ENCODE data around the gene GALNTL6.

Gene GALNTL6

GRCh38 chr4:172009446-172010230 is 196.4 kb downstream of the GALNTL6 start:
- no peak for DNase-seq

DNA sequence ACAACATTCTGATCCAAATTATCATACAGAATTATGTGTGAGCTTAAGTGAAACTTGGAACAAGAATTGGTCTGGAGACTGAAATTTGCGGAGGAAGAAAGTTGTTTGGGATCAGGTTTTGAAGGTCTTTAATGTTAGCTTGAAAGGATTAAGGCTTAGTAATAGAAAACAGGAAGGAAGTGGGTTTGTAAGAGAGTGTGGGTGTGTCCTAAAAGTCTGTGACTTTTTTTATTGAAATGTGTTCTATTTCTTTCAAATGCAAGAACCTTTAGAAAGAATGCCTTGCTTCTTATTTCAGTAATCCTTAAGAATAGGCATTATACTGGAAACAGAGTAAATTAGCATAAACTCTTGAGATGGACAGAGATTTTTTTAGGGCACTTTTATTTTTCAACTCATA is 198.0 kb downstream of the GALNTL6 start:
- DNase-seq = no peak

DNA sequence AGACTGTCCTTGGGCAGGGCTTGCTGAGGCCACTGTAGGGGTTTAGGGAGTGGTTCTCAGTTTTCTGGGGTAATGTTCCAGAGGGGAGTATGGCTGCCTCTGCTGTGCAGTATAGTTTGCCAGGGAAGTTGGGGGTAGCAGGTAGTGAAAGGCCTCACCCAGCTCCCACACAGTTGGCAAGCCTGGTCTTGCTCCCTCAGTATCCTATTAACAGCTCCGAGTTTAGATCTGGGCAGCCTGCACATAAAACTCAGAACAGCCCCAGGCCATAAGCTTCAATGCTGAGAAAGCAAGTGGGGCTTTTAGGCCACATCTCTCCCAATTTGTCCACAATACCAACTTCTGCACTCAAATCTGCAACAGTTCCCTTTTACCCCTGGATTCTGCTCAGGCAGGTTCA is 205.2 kb downstream of the GALNTL6 start:
- DNase-seq = no peak

- DNase-seq = peak; percentile 2
Measured at GRCh38 chr4:172035562-172035961, 222.4 kb downstream of the GALNTL6 start.

DNA sequence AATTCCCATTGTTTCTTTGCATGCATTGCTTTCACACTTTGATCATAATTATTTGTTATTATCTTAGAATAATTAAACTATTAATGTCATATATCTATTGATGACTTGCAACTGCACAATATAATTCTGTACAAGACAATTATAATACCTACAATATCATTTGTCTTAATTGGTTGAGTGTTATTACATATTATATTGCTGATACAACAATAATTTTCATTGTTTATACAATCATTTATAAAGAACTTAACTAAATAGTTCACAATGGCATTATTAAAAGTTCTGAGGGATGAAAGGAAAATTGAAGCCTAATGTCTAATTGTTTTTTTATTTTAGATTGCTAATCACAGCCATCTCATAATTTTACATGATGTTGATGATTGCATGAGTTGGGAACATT is 227.6 kb downstream of the GALNTL6 start:
- DNase-seq = no peak

- DNase-seq = peak; percentile 9
Measured at GRCh38 chr4:172042714-172043114, 229.5 kb downstream of the GALNTL6 start.

DNA sequence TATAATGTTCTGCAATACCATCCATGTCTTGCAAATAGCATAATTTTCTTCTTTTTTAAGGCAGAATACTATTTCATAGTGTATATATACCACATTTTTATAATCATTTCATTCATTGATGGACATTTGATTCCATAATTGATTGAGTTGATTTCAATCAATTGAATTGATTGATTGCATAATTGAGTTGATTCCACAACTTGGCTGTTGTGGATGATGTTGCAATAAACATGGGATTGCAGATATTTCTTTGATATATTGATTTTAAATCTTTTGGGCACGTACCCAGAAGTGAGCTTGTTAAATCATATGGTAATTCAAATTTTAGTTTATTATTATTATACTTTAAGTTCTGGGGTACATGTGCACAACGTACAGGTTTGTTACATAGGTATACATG is 232.8 kb downstream of the GALNTL6 start:
- no peak for DNase-seq

DNA sequence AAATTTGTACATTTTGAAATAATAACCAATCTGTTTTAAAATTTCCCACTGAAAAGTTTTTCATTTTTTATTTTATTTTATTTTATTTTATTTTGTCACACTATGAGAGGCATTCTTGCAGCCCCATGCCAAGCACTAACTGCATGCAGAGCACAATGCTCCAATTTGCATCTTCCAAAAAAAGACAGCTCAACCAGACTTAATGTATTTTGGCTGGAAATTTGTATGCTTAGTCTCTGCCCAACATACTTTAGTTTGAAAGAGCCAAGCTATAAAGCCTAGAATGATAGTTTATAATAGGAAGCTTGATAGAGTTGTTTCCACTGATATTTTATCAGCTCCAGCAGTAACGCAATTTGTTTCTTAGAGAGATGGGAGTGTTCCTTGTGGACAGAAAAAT is 235.5 kb downstream of the GALNTL6 start:
- DNase-seq = peak; percentile 7

DNA sequence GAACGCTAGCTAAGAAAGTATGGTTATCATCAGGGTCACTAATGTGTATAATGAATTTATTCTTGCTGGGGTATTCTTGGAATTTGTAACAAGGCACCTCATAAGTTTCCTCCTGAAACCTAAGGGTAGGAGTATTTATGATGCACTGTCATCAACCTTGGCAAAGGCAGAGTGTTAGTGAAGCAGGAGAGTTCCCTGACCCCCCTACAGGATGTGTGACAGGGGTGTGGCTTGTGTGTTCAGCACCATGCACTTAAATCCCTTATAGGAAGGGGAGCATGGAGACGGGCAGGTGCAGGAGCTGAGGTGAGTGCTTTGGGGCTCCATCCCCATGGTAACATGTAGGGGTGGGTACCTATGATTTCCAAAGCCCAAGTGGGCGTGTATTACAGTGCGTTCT is 237.7 kb downstream of the GALNTL6 start:
- no peak for DNase-seq

DNA sequence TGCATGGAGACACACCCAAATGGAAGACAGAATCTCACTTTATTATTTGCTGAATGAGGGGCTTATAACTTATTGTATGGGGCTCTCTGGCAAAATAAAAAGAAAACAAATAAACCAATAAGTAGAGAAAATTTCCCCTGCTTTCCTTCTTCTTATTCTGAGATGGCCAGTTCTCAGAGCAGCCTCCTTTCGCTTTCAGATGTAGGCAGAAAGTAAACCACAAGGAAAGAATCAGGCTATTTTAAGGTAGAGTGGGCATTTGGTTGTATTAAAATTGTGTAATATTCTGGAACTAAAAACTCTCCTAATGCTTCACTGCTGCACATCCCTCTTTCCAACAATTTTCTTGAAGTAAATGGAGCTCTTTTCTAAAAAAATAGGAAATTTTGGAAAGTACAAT is 241.8 kb downstream of the GALNTL6 start:
- DNase-seq = no peak

DNA sequence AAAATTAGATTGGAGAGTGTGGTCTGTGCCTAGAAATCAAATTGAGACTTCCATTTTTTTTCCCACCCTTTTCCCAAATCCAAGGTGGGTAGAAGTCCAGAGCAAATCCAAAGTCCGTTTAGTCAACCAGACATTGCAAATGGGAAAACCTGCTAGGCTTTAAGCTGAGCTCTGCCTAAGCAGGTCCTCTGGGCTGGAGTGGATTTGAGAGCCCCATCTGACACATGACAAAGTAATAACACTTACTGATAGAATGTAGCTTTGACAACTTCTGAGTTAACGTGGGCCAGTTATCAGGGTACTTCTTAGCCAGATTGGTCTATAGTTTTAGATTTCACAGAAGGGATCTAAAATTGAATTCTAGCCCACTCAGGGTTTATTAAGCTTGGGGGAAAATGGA is 242.3 kb downstream of the GALNTL6 start:
- no peak for DNase-seq

- DNase-seq = no peak
Measured at GRCh38 chr4:172061204-172061603, 248.0 kb downstream of the GALNTL6 start.

- no peak for DNase-seq
Measured at GRCh38 chr4:172068506-172068905, 255.3 kb downstream of the GALNTL6 start.

- peak; percentile 6 for DNase-seq
Measured at GRCh38 chr4:172073590-172073989, 260.4 kb downstream of the GALNTL6 start.

GRCh38 chr4:172083272-172083671 is 270.1 kb downstream of the GALNTL6 start:
- no peak for DNase-seq

DNA sequence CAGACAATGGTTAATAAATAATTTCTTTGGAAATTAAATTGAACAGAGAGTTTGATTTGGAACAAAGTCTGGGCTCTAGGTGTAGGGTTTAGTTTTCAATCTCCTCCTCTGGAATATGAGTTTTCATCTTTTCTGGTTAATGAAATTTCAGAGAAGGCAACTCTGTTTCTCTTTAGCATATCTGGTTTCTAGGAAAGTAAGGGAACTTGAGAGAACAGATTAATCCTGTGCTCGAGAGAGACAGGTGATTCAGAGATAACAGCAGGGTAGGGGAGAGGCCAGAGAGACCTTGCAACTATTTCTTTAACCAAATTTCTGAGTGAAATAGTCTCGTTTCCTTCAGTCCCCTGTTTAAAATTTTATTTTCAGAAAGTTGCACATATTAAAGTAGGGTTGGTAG is 275.4 kb downstream of the GALNTL6 start:
- DNase-seq = no peak

GRCh38 chr4:172095161-172095560 is 282.0 kb downstream of the GALNTL6 start:
- DNase-seq = no peak

DNA sequence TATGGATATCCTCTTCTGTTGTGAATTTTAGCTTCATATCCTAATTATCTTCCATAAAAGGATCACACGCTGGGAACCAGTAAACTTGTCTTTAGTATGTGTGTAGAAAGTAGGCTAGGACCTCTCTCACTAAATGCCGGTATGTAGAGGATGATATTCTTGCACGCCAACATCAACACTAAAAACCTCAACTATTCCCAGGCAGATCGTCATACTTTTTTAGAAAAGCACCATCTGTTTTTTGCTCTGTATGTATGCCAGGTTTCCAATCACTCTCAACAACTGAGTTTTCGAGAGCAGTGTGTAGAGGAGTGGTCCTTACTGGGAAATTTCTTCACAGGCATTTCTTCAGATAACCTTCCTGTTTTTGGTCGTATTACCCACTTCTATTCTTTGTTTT is 283.6 kb downstream of the GALNTL6 start:
- no peak for DNase-seq

- DNase-seq = no peak
Measured at GRCh38 chr4:172099376-172099775, 286.2 kb downstream of the GALNTL6 start.

DNA sequence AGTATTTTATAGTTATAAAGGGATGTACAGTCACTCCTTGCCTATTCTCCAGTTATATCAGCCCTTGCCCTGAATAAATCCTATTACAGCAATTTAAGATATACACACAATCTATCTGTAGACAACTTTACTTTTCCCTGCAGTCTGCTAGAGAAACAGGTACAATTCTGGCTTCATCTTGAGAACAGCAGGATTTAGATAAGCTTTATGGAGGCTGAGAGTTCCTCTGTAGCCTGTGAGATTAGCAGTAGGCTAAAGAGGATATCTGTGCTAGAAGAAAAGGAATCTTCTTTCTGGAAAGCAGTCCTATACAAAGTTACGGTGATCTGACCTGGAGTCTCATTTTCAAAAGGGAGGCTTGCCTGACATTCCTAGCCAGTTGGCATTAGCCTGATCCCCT is 290.3 kb downstream of the GALNTL6 start:
- no peak for DNase-seq

DNA sequence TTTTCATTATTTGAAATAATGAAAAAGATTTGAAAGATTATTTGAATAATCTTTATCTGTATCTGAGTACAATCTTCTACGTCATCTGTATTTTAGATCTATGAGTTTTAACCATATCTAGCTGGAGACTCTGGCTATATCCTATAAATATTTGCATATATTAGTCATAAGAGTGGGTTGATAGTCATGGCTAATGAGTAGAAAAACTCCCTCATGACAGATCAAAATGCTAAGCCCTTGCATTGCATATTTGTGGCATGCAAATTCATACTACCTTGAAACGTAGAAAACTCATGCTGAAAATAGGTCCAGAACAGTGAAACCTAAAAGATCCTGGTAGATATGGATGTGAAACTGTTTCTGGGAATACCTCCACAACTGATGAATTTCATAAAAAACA is 291.3 kb downstream of the GALNTL6 start:
- no peak for DNase-seq

GRCh38 chr4:172105918-172106317 is 292.7 kb downstream of the GALNTL6 start:
- no peak for DNase-seq

DNA sequence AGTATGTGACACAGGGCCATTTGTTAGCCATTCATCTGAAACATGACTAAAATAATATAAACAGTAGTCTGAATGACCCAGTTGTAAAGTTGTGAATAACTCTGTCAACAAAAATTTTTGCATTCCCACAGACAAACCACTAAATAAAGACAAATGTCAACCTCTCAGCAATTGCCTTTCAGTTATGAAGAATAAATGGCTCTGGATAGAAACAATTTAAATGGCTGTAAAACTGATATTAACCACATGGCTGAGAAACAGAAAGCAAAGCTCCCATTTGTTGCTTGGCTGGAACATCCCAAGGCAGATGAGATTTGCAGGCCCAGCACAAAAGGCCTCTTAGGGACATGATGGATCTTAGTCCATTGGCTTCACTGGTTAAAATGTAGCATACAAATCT is 296.3 kb downstream of the GALNTL6 start:
- DNase-seq = no peak

DNA sequence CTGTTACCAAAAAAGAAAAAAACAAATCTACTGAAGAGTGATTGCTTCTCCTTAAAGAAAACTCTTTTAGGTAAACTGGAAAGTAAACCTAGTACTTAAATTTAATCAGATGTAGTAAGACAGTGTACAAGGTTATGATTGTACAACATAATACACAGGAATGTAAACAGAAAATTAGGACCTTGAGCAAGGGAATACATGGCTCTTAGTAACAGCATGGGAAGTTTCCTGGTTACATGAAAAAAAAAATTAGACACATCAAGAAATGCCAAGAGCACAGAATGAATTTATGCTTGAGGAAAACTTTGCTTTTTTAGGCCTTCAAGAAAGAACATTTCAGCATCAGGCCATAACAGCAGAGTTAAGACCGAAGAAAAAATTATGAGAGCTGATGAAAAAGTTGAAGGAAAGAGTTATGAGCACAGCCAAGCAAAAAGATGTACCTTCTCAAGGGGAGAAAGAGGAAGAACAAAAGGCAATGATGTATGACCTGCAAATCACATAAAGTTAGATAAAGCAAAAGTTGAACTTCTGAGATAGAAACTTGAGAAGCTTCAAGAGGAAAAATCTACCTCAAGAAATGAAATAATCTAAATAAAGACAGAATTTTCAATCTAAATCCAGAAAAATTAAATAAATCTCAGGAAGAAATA is 311.6 kb downstream of the GALNTL6 start:
- DNase-seq = no peak

- no peak for DNase-seq
Measured at GRCh38 chr4:172125443-172125842, 312.2 kb downstream of the GALNTL6 start.
